Left renal cortex interstitium (tissue), 4 donors: ENCODE results near the gene COL5A2. TPM values are rescaled to one million over a fixed set of nuclear protein-coding genes. Genes with fewer than 3 reads are reported as not detected.

Source experiments
- DNase-seq, 4 donors: peaks; one replicate each; pipeline ENCODE4 v3.0.0-alpha.2; 2013; ENCODE audit warnings: low read depth in 4 of 4, low spot score in 2 of 4, missing footprints in 1 of 4
- polyA plus RNA-seq, 4 donors: library from polyadenylated mRNA; unstranded; fragments of 120-200 nt; gene quantifications; one replicate each; pipeline ENCODE4 v1.2.1, GENCODE V29; 2013; ENCODE audit not compliant: insufficient read length in 4 of 4

The COL5A2 gene
- polyA plus RNA-seq, 4 donors = 123 to 180 (median 150) TPM

DNA sequence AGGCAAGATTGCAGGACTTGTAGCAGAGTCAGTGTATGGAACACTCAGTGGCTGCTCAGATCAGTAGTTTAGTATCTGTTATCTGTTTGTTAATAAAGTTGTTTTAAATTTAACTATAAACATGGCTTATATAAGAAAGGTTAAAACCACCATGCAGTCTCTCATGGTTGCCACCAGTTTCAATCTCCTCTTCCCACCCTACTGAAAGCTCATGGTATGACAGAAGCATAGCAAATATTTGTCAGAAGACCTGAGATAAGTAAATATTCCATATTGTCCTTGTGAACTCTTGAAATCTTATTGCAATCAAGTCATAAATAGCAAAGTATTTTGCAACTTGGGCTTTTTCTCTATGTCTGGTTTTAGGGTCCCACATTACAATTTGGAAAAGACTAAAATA, 2.1 kb upstream of the COL5A2 start:
- DNase-seq = no peak

DNA sequence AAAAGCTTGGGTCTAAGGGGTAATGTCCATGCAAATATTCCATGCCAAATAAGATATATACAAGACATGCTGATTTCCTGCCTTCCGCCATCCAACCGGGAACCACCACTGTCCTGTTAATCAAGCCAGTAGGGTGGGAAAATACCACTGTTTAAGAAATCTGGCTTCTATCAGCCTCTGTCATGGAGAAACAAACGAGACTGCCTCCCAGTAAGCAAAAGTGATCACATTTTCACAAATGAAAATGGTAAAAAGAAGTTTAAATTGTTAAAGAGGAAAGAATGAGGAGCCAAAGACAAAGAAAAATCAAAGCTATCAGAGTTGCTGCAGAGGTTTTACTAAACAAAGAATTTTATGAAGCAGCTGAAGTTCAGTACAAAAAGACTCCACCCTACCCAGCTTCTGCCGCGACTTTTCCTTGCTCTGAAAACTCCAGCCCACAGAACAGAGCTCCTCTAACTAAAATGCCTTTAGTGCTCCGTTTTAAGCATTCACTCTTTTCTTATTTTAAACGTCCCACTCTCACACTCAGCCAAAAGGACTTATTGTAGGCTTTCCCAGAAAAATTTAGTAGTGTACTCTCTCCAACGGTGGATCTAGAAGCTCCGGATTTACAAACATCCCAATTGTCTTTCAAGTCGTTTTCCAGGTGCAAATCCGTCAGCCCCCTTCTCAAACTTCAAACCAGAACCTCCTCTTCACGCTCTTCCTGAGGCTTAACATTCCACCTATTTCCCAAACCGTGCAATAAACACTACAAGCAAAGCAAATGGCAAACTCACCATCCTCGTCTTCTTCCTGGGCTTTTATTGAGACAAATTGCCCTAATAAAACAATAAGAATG, 613 bp downstream of the COL5A2 start:
- DNase-seq = peak in 3 of 4 donors; percentile 58 to 76 (median 61)

GRCh38 chr2:189178054-189178453, 1.5 kb downstream of the COL5A2 start:
- no peak for DNase-seq

DNA sequence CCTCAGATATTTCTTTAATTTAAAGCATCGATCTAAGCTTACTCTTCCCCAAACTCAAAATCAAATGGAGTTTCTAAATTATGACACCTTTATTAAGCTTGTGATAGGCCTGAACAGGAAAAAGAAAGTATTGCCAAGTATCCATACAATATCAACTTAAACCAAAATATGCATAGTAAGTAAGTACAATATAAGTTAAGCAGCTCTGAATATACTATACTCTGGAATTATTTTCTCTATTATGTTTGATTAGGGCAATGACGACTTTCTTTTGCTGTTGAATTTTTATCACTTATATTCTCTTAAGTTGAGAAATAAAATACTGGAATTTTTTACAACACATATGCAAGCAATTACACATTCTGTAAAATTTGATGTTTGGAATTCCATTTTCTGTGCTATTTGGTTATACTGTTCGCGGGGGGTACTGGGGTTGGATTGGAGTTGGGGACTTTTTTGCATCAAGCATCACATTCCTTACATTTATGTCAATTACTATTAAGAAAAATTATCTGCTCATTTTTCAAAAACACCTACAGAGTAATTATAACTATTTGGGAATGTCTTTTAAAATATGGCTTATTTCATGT, 2.2 kb downstream of the COL5A2 start:
- DNase-seq = no peak

DNA sequence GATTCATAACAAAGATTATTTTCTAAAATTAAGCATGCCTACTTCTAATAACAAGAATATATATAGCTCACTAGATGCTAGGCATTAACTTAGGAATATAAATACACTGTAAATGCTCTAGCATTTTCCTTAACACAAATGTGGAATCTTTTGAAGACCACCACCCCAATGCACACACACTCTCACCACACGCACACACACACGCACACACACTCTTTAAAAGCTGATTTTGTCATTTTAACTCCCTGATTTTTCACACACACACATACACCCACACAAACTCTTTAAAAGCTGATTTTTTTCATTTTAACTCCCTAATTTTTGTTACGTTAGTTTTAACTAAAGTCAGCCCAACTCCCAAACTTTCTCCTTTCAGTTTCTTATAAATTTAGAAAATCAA, 3.0 kb downstream of the COL5A2 start:
- DNase-seq = no peak

DNA sequence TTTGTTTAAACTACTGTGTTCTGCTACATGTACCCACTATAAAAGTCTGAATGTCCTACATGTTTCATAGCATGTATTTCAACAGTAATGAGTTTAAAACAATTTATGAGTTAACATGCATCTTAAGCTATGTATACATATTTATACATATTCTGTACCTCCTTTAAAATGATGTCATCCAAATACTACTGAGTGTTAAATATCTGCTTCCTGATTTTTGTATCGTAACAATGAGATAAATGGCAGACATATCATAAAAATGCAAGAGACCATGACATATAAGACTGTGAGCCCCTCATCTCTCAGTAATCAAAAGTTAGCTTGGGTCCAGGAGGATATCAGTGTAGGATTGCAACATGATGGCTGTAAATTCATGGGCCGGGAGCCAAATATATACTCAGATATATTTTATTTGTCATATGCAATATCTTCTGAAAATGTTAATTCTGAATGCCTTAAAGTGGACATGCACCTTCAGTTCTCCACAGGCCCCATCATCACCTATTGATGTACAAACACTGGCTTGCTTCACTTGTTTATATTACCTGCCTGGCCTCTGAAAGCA, 3.6 kb downstream of the COL5A2 start:
- no peak for DNase-seq

- no peak for DNase-seq
These were observed 7.5 kb downstream of the COL5A2 start for GRCh38 chr2:189171956-189172609.

DNA sequence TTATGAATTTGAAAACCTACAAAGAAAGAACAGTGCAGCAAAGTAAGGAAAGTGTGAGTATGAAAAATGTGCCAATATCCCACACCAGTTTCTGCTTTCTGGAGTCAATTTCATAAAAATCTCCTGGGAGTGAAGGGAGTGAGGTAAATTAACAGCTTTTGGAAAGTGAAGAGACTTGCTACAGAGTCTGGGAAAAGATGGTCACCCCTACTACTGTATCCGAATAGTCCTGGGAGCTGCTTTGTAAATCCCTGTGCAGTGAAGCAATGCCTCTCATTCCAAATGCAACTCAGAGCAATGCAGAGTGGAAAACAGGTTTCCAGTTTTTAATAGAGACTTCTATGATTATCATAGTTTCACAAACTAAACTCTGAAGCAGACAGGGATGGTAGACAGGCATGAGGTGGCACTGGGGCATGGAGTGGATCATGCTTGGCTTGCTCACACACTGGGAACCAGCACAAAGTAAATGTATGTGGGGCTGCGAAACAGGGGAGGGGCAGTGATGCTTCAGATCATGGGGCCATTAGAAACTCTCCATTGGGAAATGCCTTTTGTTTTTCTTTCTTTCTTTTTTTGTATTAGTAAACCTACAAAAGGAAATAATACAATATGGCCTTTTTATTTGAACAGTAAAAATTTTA, 10.6 kb downstream of the COL5A2 start:
- DNase-seq = no peak

GRCh38 chr2:189165656-189166380, 13.7 kb downstream of the COL5A2 start:
- no peak for DNase-seq

- no peak for DNase-seq
These were observed 14.8 kb downstream of the COL5A2 start for GRCh38 chr2:189164746-189165145.

GRCh38 chr2:189163889-189164288, 15.7 kb downstream of the COL5A2 start:
- no peak for DNase-seq

GRCh38 chr2:189162566-189162965, 17.0 kb downstream of the COL5A2 start:
- DNase-seq = no peak

DNA sequence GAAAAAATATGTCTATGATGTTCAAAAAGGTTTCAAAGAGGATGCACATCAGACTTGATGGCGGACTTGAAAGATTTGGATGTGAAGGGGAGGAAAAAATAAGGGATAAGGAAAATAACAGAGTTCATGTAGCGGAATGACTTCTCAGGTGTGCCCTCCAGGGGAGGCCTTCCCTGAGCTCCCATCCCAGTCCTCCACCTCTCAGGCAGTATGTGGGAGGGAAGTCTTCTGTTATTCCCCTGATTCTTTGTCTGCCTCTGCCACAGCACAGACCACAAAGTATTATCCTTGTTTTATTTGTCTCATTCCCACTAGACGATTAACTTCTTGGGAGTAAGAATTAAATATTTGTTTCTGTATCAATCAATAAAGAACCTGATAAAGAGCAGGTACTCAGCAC, 17.7 kb downstream of the COL5A2 start:
- DNase-seq = no peak

GRCh38 chr2:189159717-189160116, 19.8 kb downstream of the COL5A2 start:
- DNase-seq = no peak

DNA sequence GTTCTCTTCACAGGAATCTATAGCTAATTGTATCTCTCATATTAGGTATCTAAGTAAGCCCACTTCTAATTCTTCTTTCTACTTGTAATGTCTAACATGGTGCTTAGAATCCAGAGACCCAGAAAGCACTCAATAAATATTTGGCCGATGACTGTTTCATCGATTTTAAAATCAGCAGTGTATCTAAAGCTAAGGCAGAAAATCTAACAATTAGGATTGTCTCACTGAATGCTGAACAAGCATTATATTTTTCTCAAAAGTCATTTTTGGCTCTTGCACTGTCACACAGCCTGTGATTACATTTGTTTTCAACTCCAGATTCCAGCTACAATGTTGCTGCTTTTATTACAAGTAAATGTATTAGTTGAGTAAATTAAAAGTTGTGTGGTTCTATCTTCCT, 20.3 kb downstream of the COL5A2 start:
- no peak for DNase-seq

DNA sequence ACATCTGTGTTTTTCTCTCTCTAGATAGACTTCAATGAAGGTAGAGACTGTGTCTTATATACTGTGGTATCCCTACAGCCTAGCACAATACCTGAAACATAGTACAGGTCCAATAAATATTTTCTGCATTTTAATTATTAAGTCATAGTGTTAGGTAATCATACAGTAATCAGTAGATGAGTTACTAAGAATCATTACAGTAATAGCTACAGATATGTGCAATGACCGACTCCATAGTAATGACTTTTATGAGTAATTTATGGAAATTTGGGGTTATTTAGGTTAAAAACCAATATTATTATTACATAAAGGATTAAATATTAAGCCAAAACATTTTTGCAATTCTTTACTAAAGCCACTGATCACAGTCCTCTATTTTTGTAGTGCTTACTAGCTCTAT, 21.6 kb downstream of the COL5A2 start:
- no peak for DNase-seq

DNA sequence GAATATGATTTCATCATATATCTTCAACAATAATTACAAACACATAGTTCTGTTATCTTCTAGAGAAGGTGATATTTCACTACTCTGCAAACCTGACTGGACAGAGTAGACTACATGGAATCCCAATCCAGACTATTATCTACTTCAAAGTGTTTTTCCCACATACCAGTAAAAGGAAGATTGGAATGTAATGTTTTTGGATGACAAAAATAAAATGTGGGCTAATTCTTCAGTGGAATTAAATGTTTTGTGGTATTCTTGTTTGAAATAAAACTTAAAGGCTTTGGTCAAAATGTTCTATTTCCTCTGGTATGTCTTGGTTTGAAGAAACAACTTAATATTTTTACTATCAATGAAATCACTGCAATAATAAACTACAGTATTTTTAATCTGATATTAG, 22.1 kb downstream of the COL5A2 start:
- no peak for DNase-seq

GRCh38 chr2:189155795-189156194, 23.8 kb downstream of the COL5A2 start:
- DNase-seq = no peak

DNA sequence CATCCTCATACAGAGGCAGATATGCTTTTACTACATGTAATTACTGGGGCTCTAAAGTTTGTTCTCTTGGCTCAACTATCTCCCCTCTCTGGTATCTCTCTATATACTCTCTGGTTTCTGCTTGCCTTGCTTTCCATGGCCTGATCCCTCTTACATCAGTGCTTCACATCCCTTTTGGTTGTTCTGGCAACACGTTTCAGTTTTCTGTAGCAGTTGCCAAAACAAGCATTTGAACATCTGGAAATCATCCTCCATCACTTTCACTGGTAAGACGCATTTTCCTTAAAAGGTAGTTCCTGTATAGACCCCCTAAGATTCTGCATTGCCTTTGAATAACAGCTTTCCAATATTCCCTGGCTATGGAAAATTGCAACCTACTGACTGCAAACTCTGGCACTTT, 25.9 kb downstream of the COL5A2 start:
- DNase-seq = peak in 2 of 4 donors; percentile 51 to 65

GRCh38 chr2:189152483-189152882, 27.1 kb downstream of the COL5A2 start:
- no peak for DNase-seq
